Left ventricle myocardium superior (tissue), 1 donor: ENCODE data around the gene POMT2. TPM values are rescaled to one million over a fixed set of nuclear protein-coding genes. Genes with fewer than 3 reads are reported as not detected.

Experiments
- microRNA-seq: library from miRNA; unstranded; fragments of <30 nt; microRNA quantifications from one replicate; pipeline ENCODE4 v1.2.0, GENCODE V29; 2020; ENCODE audit warnings: borderline number of aligned reads
- total RNA-seq: library from RNA; stranded (reverse); fragmentation: NEBNext Ultra II Directional; extraction: Animal tissue kit (Norgen Biotek cat#: 25700); gene quantifications from one replicate; pipeline ENCODE4 v1.2.1, GENCODE V29; 2021
- donor health status: DM: no; HTN: yes; CAD: no; lungs with severe emphysema.

The POMT2 gene
- total RNA-seq, 1 donor from 2014 or later: 17.5 TPM

Small RNA genes within 50 kb of the gene (microRNA-seq; reads per million reads assigned to microRNA genes)
- not detected for gene MIR1260A

Other genes starting within 250 kb of the POMT2 start
- 89.7 TPM for gene CIPC, start 222.6 kb downstream of the POMT2 start, total RNA-seq
- gene ZDHHC22, start 179.1 kb downstream of the POMT2 start, total RNA-seq: not detected
- 1.9 TPM for gene TMEM63C, start 139.1 kb downstream of the POMT2 start, total RNA-seq
- not detected for gene NGB, start 49.7 kb downstream of the POMT2 start, total RNA-seq
- gene GSTZ1, start 153 bp upstream of the POMT2 start, total RNA-seq: 13.5 TPM
- 5.6 TPM for gene TMED8, start 56.2 kb upstream of the POMT2 start, total RNA-seq
- gene SAMD15, start 56.5 kb upstream of the POMT2 start, total RNA-seq: 0.77 TPM
- gene NOXRED1, start 102.6 kb upstream of the POMT2 start, total RNA-seq: 0.15 TPM
- gene VIPAS39, start 136.7 kb upstream of the POMT2 start, total RNA-seq: 12.6 TPM
- gene AHSA1, start 137.2 kb upstream of the POMT2 start, total RNA-seq: 231 TPM
- 0.25 TPM for gene ISM2, start 177.9 kb upstream of the POMT2 start, total RNA-seq